SK-N-MC (cell line): Measurements from ENCODE around the gene KCNJ1.

ENCODE experiments used
- EZH2 ChIP-seq: fragments of 200-600 bp; sonication (generic); IDR thresholded peaks from one replicate; pipeline ENCODE4 v1.6.1; 2017; ENCODE audit warnings: antibody characterized with exemption
- FOXP2 ChIP-seq: optimal IDR thresholded peaks from 2 replicates; pipeline ENCODE3; 2011; ENCODE audit warnings: mild to moderate bottlenecking, moderate library complexity; ENCODE audit not compliant: insufficient read depth; ENCODE audit errors: extremely low read length, control extremely low read depth
- POLR2AphosphoS5 ChIP-seq: IDR thresholded peaks from 2 replicates; pipeline ENCODE4 v1.6.1; 2012; ENCODE audit warnings: mild to moderate bottlenecking, low read depth, low read length, borderline replicate concordance

GRCh38 chr11:128841461-128842072 is 25.5 kb downstream of the KCNJ1 start:
- TF ChIP-seq POLR2AphosphoS5 (no peak), EZH2 (no peak), FOXP2 (no peak)
